ENCODE measurements around the gene CNTNAP5.

CNTNAP5 gene

DNA sequence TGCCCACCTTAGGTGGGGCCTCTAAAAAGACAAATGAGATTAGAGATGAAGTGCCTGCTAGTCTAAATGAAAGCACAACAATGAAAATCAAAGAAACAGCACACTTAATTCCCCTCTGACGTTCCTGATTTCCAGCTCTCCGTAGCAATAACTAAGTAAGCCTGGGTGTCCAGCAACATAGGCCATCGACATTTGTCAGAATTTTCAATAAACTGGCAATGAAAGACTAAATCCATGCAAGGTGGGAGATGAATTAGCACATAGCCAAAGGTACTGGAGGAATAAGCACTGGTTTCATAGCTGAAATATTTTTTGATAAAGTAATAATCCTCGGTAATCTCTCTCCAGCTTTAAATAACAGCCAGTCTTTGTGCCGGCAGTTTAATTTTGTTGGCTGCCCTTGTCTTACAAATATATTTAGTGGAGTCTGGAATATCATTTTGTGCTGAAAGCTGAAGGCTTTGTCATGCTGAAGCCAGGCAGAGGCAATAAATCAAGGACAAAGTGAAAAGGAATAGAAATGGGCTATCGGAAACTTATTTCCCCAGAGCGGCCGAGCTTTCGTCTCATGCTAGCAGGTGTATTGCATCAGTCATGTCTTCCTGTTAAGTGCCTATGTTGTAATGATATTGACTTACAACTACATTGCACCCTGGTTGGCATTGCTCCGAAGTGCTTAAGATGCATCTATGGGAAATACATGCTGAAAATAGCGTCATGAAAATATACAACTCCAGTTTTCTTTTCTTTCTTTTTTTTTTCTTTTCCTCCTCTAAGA is 790.1 kb downstream of the CNTNAP5 start:
- H3K4me3 ChIP-seq (ENCODE audit: low read depth, low read length) = no peak overlapping the region
- no peak for DNase-seq (ENCODE audit: low read depth)
- no peak for TF ChIP-seq CTCF (IDR thresholded peaks at IDR 0.05; ENCODE audit: insufficient read depth, low read depth, low read length, missing control alignments)

- DNase-seq (ENCODE audit: low read depth) = no peak
- no peak overlapping the region for H3K4me3 ChIP-seq (ENCODE audit: low read depth, low read length)
- TF ChIP-seq CTCF (IDR thresholded peaks at IDR 0.05; ENCODE audit: insufficient read depth, low read depth, low read length, missing control alignments) = no peak
These were observed 790.9 kb downstream of the CNTNAP5 start for GRCh38 chr2:124816007-124816406.

GRCh38 chr2:124822516-124822915 is 797.4 kb downstream of the CNTNAP5 start:
- H3K4me3 ChIP-seq (ENCODE audit: low read depth, low read length) = no peak overlapping the region
- no peak for TF ChIP-seq CTCF (IDR thresholded peaks at IDR 0.05; ENCODE audit: insufficient read depth, low read depth, low read length, missing control alignments)
- no peak for DNase-seq (ENCODE audit: low read depth)

GRCh38 chr2:124824441-124824840 is 799.4 kb downstream of the CNTNAP5 start:
- no peak for TF ChIP-seq CTCF (IDR thresholded peaks at IDR 0.05; ENCODE audit: insufficient read depth, low read depth, low read length, missing control alignments)
- no peak overlapping the region for H3K4me3 ChIP-seq (ENCODE audit: low read depth, low read length)
- no peak for DNase-seq (ENCODE audit: low read depth)

GRCh38 chr2:124832521-124832920 is 807.4 kb downstream of the CNTNAP5 start:
- DNase-seq (ENCODE audit: low read depth) = no peak
- no peak for TF ChIP-seq CTCF (IDR thresholded peaks at IDR 0.05; ENCODE audit: insufficient read depth, low read depth, low read length, missing control alignments)
- no peak overlapping the region for H3K4me3 ChIP-seq (ENCODE audit: low read depth, low read length)

DNA sequence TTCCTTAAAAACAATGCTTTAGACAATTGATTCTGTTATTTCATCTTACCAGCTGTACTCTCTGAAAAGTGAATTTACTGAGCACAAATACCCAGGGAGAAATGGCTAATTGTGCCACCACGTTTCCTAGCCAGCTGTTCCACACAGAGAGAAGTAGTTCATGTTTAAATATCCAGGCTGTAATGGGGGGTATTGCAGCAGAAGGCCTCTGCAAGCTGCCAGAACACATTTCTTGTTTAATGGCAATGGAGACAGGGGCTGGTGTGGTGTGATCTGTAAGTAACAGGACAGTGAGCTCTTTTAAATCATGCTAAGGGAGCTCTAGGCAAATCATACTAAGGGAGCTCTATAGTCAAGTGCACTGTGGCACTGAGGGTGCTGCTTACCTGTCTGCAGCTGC is 809.2 kb downstream of the CNTNAP5 start:
- no peak for TF ChIP-seq CTCF (IDR thresholded peaks at IDR 0.05; ENCODE audit: insufficient read depth, low read depth, low read length, missing control alignments)
- no peak for DNase-seq (ENCODE audit: low read depth)
- H3K4me3 ChIP-seq (ENCODE audit: low read depth, low read length) = no peak overlapping the region

- no peak overlapping the region for H3K4me3 ChIP-seq (ENCODE audit: low read depth, low read length)
- DNase-seq (ENCODE audit: low read depth) = no peak
- TF ChIP-seq CTCF (IDR thresholded peaks at IDR 0.05; ENCODE audit: insufficient read depth, low read depth, low read length, missing control alignments) = no peak
These were observed 810.2 kb downstream of the CNTNAP5 start for GRCh38 chr2:124835331-124835730.
